A549 (cell line): Measurements from ENCODE around the gene TBC1D1. TPM values are rescaled to one million over a fixed set of nuclear protein-coding genes. Genes with fewer than 3 reads are reported as not detected.

Experiments used
- ATAC-seq, 2 experiments: fragments of 200-7000 bp in 1 of 2; fragments of >200 bp in 1 of 2; cut with Nextera tagmentation in 1 of 2; cut with Tn5 transposase in 1 of 2; 3 replicates each; pipeline versions ENCODE4 v1.8.0 to v1.9.1; 2018 to 2020; ENCODE audit warnings: mild to moderate bottlenecking in 1 of 2, moderate library complexity in 1 of 2
- CTCF ChIA-PET: fragments of 300-600 bp; sonication (Branson Sonifier 250); formaldehyde crosslinking; extraction: SDS; loops from one replicate; lab custom pipeline; 2021; ENCODE audit warnings: antibody characterized with exemption, inconsistent platforms; lab: Yijun Ruan, JAX
- POLR2A ChIA-PET: fragments of 350-600 bp; formaldehyde crosslinking; extraction: SDS; loops from one replicate; lab custom pipeline; 2021; ENCODE audit warnings: antibody characterized with exemption, inconsistent platforms; lab: Yijun Ruan, JAX
- DNase-seq, 2 experiments: peaks; one replicate each; pipeline versions ENCODE4 v3.0.0 to v3.0.0-alpha.2; 2011 to 2016; ENCODE audit warnings: low read depth in 1 of 2, low spot score in 1 of 2
- FAIRE-seq: peaks from 2 replicates; lab custom pipeline; 2011; peaks lifted over from hg19 to GRCh38; lab: Jason Lieb, UNC
- H3K27ac ChIP-seq, 2 experiments: fragments of >200 bp; sonication (Bioruptor Twin); formaldehyde crosslinking; 3 replicates each; pipeline ENCODE4 v1.5.1; 2016 to 2017
- H3K4me1 ChIP-seq: fragments of >200 bp; sonication (Bioruptor Twin); formaldehyde crosslinking; 3 replicates; pipeline ENCODE4 v1.6.1; 2016
- H3K4me2 ChIP-seq: fragments of >200 bp; sonication (Bioruptor Twin); formaldehyde crosslinking; 3 replicates; pipeline ENCODE4 v1.6.1; 2016
- H3K4me3 ChIP-seq: fragments of >200 bp; sonication (Bioruptor Twin); formaldehyde crosslinking; 3 replicates; pipeline ENCODE4 v1.5.1; 2016
- H3K9me3 ChIP-seq: fragments of >200 bp; sonication (Bioruptor Twin); formaldehyde crosslinking; 3 replicates; pipeline ENCODE4 v1.6.1; 2016
- BHLHE40 ChIP-seq: IDR thresholded peaks from 2 replicates; pipeline ENCODE4 v1.6.1; 2012; ENCODE audit warnings: low read depth, low read length, inconsistent platforms
- CEBPB ChIP-seq, 2 experiments: fragments of >200 bp in 1 of 2; sonication (Bioruptor Twin) in 1 of 2; formaldehyde crosslinking in 1 of 2; IDR thresholded peaks; 2 replicates each; pipeline ENCODE4 v1.6.1; 2012 to 2016
- CHD2 ChIP-seq: fragments of 150-350 bp; IDR thresholded peaks from 2 replicates; pipeline ENCODE4 v1.6.1; 2014; ENCODE audit warnings: low read length; ENCODE audit not compliant: partially characterized antibody
- EHF ChIP-seq: fragments of 250-450 bp; sonication (Bioruptor Pico); IDR thresholded peaks from 2 replicates; pipeline ENCODE4 v1.5.0; 2020; ENCODE audit warnings: mild to moderate bottlenecking
- ESRRA ChIP-seq: fragments of 150-350 bp; IDR thresholded peaks from 2 replicates; pipeline ENCODE4 v1.6.1; 2014; ENCODE audit warnings: mild to moderate bottlenecking, low read length, borderline replicate concordance
- FOSB ChIP-seq: fragments of 250-450 bp; sonication (Bioruptor Pico); IDR thresholded peaks from 2 replicates; pipeline ENCODE4 v1.5.0; 2020; ENCODE audit warnings: mild to moderate bottlenecking, moderate library complexity
- FOSL2 ChIP-seq, 2 experiments: fragments of 450-650 bp in 1 of 2; fragments of >200 bp in 1 of 2; sonication (Bioruptor Twin) in 1 of 2; formaldehyde crosslinking; IDR thresholded peaks; 2 replicates each; pipeline versions ENCODE4 v1.5.0 to v1.6.1; 2016 to 2020; ENCODE audit warnings: mild to moderate bottlenecking in 1 of 2, moderate library complexity in 1 of 2
- GATA3 ChIP-seq: IDR thresholded peaks from 2 replicates; pipeline ENCODE4 v1.6.1; 2012; ENCODE audit warnings: borderline replicate concordance
- JUN ChIP-seq, 2 experiments: fragments of >200 bp; sonication (Bioruptor Twin); formaldehyde crosslinking; IDR thresholded peaks; 2 replicates in 1 of 2; 3 replicates in 1 of 2; pipeline ENCODE4 v1.6.1; 2016 to 2017
- NFE2L2 ChIP-seq: fragments of 150-350 bp; conservative IDR thresholded peaks from 2 replicates; pipeline ENCODE4 v1.6.1; 2014; ENCODE audit warnings: low read length
- PHF8 ChIP-seq: fragments of 200-600 bp; sonication (generic); IDR thresholded peaks from 2 replicates; pipeline ENCODE4 v1.6.1; 2016; ENCODE audit warnings: low read depth, mild to moderate bottlenecking, antibody characterized with exemption, moderate library complexity, borderline replicate concordance
- RAD21 ChIP-seq, 2 experiments: fragments of >200 bp in 1 of 2; sonication (Bioruptor Twin) in 1 of 2; formaldehyde crosslinking in 1 of 2; IDR thresholded peaks in 1 of 2; conservative IDR thresholded peaks in 1 of 2; 2 replicates in 1 of 2; 3 replicates in 1 of 2; pipeline ENCODE4 v1.6.1; 2012 to 2018; ENCODE audit warnings: inconsistent platforms in 1 of 2
- RCOR1 ChIP-seq: fragments of 150-350 bp; IDR thresholded peaks from 2 replicates; pipeline ENCODE4 v1.6.1; 2014; ENCODE audit warnings: antibody characterized with exemption, low read length, low read depth
- RNF2 ChIP-seq: fragments of 200-600 bp; sonication (generic); IDR thresholded peaks from 2 replicates; pipeline ENCODE4 v1.6.1; 2016; ENCODE audit warnings: low read depth, mild to moderate bottlenecking, antibody characterized with exemption, moderate library complexity, borderline replicate concordance
- SMC3 ChIP-seq: fragments of >200 bp; sonication (Bioruptor Twin); formaldehyde crosslinking; IDR thresholded peaks from 3 replicates; pipeline ENCODE4 v1.6.1; 2018; ENCODE audit warnings: inconsistent platforms
- SREBF2 ChIP-seq: fragments of 450-650 bp; IDR thresholded peaks from 2 replicates; pipeline ENCODE4 v1.6.1; 2014; ENCODE audit warnings: mild to moderate bottlenecking, moderate library complexity
- TP53 ChIP-seq: fragments of 250-450 bp; sonication (Bioruptor Pico); IDR thresholded peaks from 2 replicates; pipeline ENCODE4 v1.5.0; 2021; ENCODE audit warnings: mild to moderate bottlenecking, moderate library complexity
- USF2 ChIP-seq: fragments of 450-650 bp; IDR thresholded peaks from 2 replicates; pipeline ENCODE4 v1.6.1; 2014; ENCODE audit warnings: antibody characterized with exemption
- ZC3H11A ChIP-seq: fragments of 450-650 bp; IDR thresholded peaks from 2 replicates; pipeline ENCODE4 v1.6.1; 2014; ENCODE audit warnings: antibody characterized with exemption, mild to moderate bottlenecking
- WGBS: methylation state at CpG from one replicate; pipeline ENCODE4 v1.1.6; 2017; ENCODE audit errors: missing lambda C conversion rate; 5-methylcytosine and 5-hydroxymethylcytosine counted together
- polyA plus RNA-seq, 4 experiments: library from polyadenylated mRNA; depleted of rRNA in 3 of 4; stranded (reverse); fragments of >200 nt; fragmentation: RNase III in 1 of 4; extraction: RNeasy Plus Mini Kit Qiagen cat#74134 plus additional on column Dnase treatment in 1 of 4; gene quantifications; 2 replicates in 3 of 4; 3 replicates in 1 of 4; pipeline ENCODE4 v1.2.3, GENCODE V29; 2011 to 2017
- TF ChIP-seq, protein P1 (sequence below): fragments of >200 bp; sonication (Bioruptor Twin); formaldehyde crosslinking; IDR thresholded peaks from 3 replicates; pipeline ENCODE4 v1.5.1; 2016
- TF ChIP-seq, protein P2 (sequence below): fragments of >200 bp; sonication (Bioruptor Twin); formaldehyde crosslinking; IDR thresholded peaks from 2 replicates; pipeline ENCODE4 v1.6.1; 2016
- TF ChIP-seq, protein P3 (sequence below): fragments of 250-450 bp; sonication (Bioruptor Pico); IDR thresholded peaks from 2 replicates; pipeline ENCODE4 v1.5.0; 2021; ENCODE audit warnings: mild to moderate bottlenecking, moderate library complexity, borderline replicate concordance
- TF ChIP-seq, protein P4 (sequence below): fragments of 150-350 bp; IDR thresholded peaks from 2 replicates; pipeline ENCODE4 v1.6.1; 2014; ENCODE audit warnings: low read depth, mild to moderate bottlenecking, low read length

Gene TBC1D1
- polyA plus RNA-seq, 2 of the 4 experiments (the other 2 are of a cell fraction) = 26.5 to 28.5 TPM

DNA sequence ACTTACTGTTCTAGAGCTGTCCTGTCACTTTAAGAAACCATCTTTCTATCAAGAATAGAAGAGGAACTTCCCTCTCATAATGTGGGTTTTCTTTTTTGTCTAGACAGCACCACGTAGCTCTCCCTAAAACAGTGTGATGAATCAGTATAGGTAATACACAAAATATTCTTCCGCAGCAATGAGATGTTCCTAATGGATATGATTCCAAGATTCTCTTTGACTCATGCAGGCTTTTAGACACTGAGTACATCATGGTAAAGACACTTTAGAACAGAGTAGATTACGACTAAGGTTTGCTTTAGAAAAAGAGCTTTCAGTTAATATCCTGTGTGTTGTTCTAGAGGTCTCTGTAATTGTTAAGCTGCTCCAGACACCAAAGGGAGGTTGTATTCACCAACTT is 139.1 kb downstream of the TBC1D1 start:
- POLR2A ChIA-PET = no interaction called here
- Histone ChIP-seq H3K9me3 (no peaks in the 10 kb centered on the region), H3K4me1 (no peaks in the 10 kb centered on the region), H3K27ac (no peak overlapping the region), H3K4me2 (no peak overlapping the region), H3K4me3 (no peak overlapping the region)
- DNase-seq = no peak
- CTCF ChIA-PET = interaction anchor here (0.9 kb wide), 1 partner anchor 427 kb away, joined by 3 read pairs; no protein-coding TSS in a partner anchor
- no peak for FAIRE-seq
- no peak for ATAC-seq
- no peak for TF ChIP-seq ESRRA
- TF ChIP-seq RCOR1 = no peak
- no peak for TF ChIP-seq TP53 (CRISPR knock-in tag)
- WGBS = 84% methylated on average over 3 of the region's 3 CpGs

DNA sequence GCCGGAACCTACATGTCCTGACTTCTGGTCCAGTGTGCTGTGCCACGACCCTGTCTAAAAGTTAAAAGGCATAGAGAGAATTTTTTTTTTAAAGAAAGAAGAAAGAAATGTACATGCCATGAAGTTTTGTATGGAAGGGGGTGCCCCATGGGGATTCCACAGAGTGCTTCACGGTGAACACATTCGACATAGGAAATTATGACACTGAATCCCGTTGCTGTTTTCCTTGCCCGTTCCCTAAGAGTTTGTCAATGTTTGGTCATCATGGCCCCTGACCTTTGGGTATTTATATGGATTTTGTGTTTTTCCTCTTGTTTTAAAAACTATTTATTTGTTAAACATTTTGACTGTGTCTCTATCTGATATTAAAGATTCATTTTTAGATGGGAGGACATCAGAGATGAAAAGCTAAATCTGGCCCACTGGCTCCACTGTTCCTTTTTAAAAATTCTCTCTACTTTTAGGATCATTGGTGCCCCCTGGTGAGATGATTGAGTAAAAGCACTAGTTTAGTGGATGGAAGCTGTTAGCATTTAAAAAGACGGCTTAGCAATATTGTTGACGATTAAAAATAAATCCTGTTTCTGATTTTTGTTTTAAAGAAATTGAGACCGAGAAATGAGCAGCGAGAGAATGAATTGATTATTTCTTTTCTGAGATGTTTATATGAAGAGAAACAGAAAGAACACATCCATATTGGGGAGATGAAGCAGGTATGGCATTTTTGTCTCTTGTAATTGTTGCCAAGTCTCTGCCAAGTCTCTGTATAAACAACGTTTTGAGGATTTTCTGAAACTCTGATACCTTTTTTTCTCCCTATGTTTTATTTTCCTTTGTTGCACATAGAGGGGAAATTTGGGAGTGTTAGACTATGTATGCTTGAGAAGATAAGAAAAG is 144.3 kb downstream of the TBC1D1 start:
- Histone ChIP-seq H3K4me2 (no peak overlapping the region), H3K27ac (no peak overlapping the region), H3K9me3 (no peaks in the 10 kb centered on the region), H3K4me3 (no peak overlapping the region), H3K4me1 (no peaks in the 10 kb centered on the region)
- FAIRE-seq = no peak
- WGBS = 49% methylated on average over 11 of the region's 11 CpGs
- POLR2A ChIA-PET = no interaction called here
- DNase-seq = peak; percentile 35 to 45
- CTCF ChIA-PET = interaction anchor here (0.6 to 2.5 kb wide), 17 partner anchors 11 to 583 kb away, joined by 3 to 11 read pairs (median 4); no protein-coding TSS in a partner anchor
- peak in 1 of 2 experiments; percentile 54; a peak in 1 of 6 replicates for ATAC-seq
- TF ChIP-seq RNF2 = no peak
- TF ChIP-seq RAD21 (conservative IDR thresholded peaks at IDR 0.05 in 1 of 2, IDR thresholded peaks at IDR 0.05 in 1 of 2) = peak; percentile 63 to 66
- TF ChIP-seq, protein P1, sequence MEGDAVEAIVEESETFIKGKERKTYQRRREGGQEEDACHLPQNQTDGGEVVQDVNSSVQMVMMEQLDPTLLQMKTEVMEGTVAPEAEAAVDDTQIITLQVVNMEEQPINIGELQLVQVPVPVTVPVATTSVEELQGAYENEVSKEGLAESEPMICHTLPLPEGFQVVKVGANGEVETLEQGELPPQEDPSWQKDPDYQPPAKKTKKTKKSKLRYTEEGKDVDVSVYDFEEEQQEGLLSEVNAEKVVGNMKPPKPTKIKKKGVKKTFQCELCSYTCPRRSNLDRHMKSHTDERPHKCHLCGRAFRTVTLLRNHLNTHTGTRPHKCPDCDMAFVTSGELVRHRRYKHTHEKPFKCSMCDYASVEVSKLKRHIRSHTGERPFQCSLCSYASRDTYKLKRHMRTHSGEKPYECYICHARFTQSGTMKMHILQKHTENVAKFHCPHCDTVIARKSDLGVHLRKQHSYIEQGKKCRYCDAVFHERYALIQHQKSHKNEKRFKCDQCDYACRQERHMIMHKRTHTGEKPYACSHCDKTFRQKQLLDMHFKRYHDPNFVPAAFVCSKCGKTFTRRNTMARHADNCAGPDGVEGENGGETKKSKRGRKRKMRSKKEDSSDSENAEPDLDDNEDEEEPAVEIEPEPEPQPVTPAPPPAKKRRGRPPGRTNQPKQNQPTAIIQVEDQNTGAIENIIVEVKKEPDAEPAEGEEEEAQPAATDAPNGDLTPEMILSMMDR = peak; percentile 59
- TF ChIP-seq CHD2 = no peak
- TF ChIP-seq TP53 (CRISPR knock-in tag) = no peak
- no peak for TF ChIP-seq USF2
- no peak for TF ChIP-seq CEBPB (IDR thresholded peaks at IDR 0.05)
- peak; percentile 76 for TF ChIP-seq SMC3

GRCh38 chr4:38036548-38036947 is 145.7 kb downstream of the TBC1D1 start:
- POLR2A ChIA-PET = no interaction called here
- no peaks in the 10 kb centered on the region for H3K9me3 ChIP-seq
- no peak overlapping the region for H3K4me2 ChIP-seq

More at GRCh38 chr4:38036548-38036947, 145.7 kb downstream of the TBC1D1 start:
- DNase-seq = no peak
- Histone ChIP-seq H3K27ac (no peak overlapping the region), H3K4me3 (no peak overlapping the region), H3K4me1 (no peaks in the 10 kb centered on the region)
- TF ChIP-seq JUN (IDR thresholded peaks at IDR 0.05) = no peak
- TF ChIP-seq GATA3 = no peak
- TF ChIP-seq, protein P2, sequence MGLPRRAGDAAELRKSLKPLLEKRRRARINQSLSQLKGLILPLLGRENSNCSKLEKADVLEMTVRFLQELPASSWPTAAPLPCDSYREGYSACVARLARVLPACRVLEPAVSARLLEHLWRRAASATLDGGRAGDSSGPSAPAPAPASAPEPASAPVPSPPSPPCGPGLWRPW = no peak
- no peak for TF ChIP-seq FOSL2 (IDR thresholded peaks at IDR 0.05)
- no peak for TF ChIP-seq FOSL2 (CRISPR knock-in tag; IDR thresholded peaks at IDR 0.05)
- TF ChIP-seq ZC3H11A = no peak
- TF ChIP-seq RNF2 = no peak
- no peak for TF ChIP-seq SREBF2
- TF ChIP-seq ESRRA = no peak
- no peak for TF ChIP-seq USF2
- TF ChIP-seq FOSB = no peak
- no peak for TF ChIP-seq CEBPB (IDR thresholded peaks at IDR 0.05)
- TF ChIP-seq, protein P3, sequence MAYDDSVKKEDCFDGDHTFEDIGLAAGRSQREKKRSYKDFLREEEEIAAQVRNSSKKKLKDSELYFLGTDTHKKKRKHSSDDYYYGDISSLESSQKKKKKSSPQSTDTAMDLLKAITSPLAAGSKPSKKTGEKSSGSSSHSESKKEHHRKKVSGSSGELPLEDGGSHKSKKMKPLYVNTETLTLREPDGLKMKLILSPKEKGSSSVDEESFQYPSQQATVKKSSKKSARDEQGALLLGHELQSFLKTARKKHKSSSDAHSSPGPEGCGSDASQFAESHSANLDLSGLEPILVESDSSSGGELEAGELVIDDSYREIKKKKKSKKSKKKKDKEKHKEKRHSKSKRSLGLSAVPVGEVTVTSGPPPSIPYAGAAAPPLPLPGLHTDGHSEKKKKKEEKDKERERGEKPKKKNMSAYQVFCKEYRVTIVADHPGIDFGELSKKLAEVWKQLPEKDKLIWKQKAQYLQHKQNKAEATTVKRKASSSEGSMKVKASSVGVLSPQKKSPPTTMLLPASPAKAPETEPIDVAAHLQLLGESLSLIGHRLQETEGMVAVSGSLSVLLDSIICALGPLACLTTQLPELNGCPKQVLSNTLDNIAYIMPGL = no peak
- TF ChIP-seq EHF (CRISPR knock-in tag) = no peak
- no peak for TF ChIP-seq PHF8
- no peak for TF ChIP-seq BHLHE40
- TF ChIP-seq, protein P4, sequence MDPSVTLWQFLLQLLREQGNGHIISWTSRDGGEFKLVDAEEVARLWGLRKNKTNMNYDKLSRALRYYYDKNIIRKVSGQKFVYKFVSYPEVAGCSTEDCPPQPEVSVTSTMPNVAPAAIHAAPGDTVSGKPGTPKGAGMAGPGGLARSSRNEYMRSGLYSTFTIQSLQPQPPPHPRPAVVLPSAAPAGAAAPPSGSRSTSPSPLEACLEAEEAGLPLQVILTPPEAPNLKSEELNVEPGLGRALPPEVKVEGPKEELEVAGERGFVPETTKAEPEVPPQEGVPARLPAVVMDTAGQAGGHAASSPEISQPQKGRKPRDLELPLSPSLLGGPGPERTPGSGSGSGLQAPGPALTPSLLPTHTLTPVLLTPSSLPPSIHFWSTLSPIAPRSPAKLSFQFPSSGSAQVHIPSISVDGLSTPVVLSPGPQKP = no peak
- TF ChIP-seq NFE2L2 = no peak
- CTCF ChIA-PET = interaction anchor here (1.2 to 2.5 kb wide), 3 partner anchors 70 to 233 kb away, joined by 3 to 9 read pairs (median 8); no protein-coding TSS in a partner anchor
- WGBS = 87% methylated on average over 4 of the region's 4 CpGs
- FAIRE-seq = no peak
- no peak for ATAC-seq
